Measurements from ENCODE around the gene ARHGAP26.
A peak's percentile ranks its signal among the peaks of the same experiment; 100 is the strongest.

Gene ARHGAP26

GRCh38 chr5:143222287-143223231, 452.4 kb downstream of the ARHGAP26 start:
- peaks cover 13% of the 10 kb centered on the region for H3F3A ChIP-seq (ENCODE audit: control insufficient read depth, insufficient read depth)
- no peaks in the 10 kb centered on the region for H3K9me3 ChIP-seq (ENCODE audit: control insufficient read depth, insufficient read depth, low read length)
- H3K4me1 ChIP-seq (ENCODE audit: control insufficient read depth, low read length), result peaks cover 64% of the 10 kb centered on the region
- H3K9me2 ChIP-seq (replicated peaks; ENCODE audit: control insufficient read depth, low read length), result no peaks in the 10 kb centered on the region
- TF ChIP-seq EZH2phosphoT487 (IDR thresholded peaks at IDR 0.05; ENCODE audit: borderline replicate concordance, low read length), result no peak
- TF ChIP-seq, protein P1, sequence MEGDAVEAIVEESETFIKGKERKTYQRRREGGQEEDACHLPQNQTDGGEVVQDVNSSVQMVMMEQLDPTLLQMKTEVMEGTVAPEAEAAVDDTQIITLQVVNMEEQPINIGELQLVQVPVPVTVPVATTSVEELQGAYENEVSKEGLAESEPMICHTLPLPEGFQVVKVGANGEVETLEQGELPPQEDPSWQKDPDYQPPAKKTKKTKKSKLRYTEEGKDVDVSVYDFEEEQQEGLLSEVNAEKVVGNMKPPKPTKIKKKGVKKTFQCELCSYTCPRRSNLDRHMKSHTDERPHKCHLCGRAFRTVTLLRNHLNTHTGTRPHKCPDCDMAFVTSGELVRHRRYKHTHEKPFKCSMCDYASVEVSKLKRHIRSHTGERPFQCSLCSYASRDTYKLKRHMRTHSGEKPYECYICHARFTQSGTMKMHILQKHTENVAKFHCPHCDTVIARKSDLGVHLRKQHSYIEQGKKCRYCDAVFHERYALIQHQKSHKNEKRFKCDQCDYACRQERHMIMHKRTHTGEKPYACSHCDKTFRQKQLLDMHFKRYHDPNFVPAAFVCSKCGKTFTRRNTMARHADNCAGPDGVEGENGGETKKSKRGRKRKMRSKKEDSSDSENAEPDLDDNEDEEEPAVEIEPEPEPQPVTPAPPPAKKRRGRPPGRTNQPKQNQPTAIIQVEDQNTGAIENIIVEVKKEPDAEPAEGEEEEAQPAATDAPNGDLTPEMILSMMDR (IDR thresholded peaks at IDR 0.05; ENCODE audit: low read depth, low read length, poor library complexity, severe bottlenecking), result no peak
- peak overlapping the region; percentile 66 for H3K4me3 ChIP-seq (ENCODE audit: low read length)
- H3K27me3 ChIP-seq (ENCODE audit: control insufficient read depth, low read length), result no peaks in the 10 kb centered on the region
- no peaks in the 10 kb centered on the region for H4K20me1 ChIP-seq (ENCODE audit: control insufficient read depth, insufficient read depth, low read depth, low read length)
- peak overlapping the region; percentile 96 for H3K27ac ChIP-seq (ENCODE audit: low read depth, low read length)
- no peaks in the 10 kb centered on the region for H3K79me2 ChIP-seq (ENCODE audit: control insufficient read depth, low read length)
- H3K4me2 ChIP-seq (ENCODE audit: low read length), result peak overlapping the region; percentile 83
- H3K36me3 ChIP-seq (ENCODE audit: control insufficient read depth, low read length), result peaks cover 14% of the 10 kb centered on the region; the same call in 1 of the 2 replicates

GRCh38 chr5:143224672-143225071, 454.5 kb downstream of the ARHGAP26 start:
- peaks cover 62% of the 10 kb centered on the region for H3K4me1 ChIP-seq (ENCODE audit: control insufficient read depth, low read length)

DNA sequence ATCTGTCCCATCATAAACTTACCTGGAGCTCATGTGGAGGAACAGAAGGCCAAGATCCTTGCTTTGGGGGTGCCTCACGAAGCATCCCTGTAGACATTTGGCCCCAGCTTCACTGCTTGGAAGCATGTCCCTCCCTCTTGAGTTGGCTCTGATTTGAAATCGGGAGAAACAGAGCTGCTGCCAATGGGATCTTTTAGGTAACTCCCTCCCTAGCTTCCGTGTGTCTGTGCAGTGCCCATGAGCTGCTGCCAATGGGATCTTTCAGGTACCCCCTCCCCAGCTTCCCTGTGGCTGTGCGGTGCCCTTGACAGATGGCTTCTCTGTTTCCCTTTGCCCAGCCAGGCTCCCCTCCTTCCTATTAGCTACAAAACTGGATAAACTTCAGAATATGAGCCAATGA, 455.3 kb downstream of the ARHGAP26 start:
- Histone ChIP-seq H3K27me3 (ENCODE audit: control insufficient read depth, low read length) (no peaks in the 10 kb centered on the region), H3K36me3 (ENCODE audit: control insufficient read depth, low read length) (peaks cover 10% of the 10 kb centered on the region; the same call in 1 of the 2 replicates), H3K4me1 (ENCODE audit: control insufficient read depth, low read length) (peaks cover 62% of the 10 kb centered on the region), H3K4me3 (ENCODE audit: low read length) (no peak overlapping the region), H3K4me2 (ENCODE audit: low read length) (no peak overlapping the region), H3K9me3 (ENCODE audit: control insufficient read depth, insufficient read depth, low read length) (no peaks in the 10 kb centered on the region), H3K79me2 (ENCODE audit: control insufficient read depth, low read length) (no peaks in the 10 kb centered on the region), H3K27ac (ENCODE audit: low read depth, low read length) (no peak overlapping the region), H4K20me1 (ENCODE audit: control insufficient read depth, insufficient read depth, low read depth, low read length) (no peaks in the 10 kb centered on the region), H3K9me2 (replicated peaks; ENCODE audit: control insufficient read depth, low read length) (no peaks in the 10 kb centered on the region), H3F3A (ENCODE audit: control insufficient read depth, insufficient read depth) (peaks cover 19% of the 10 kb centered on the region)
- TF ChIP-seq, protein P1 (IDR thresholded peaks at IDR 0.05; ENCODE audit: low read depth, low read length, poor library complexity, severe bottlenecking), result no peak
- no peak for TF ChIP-seq EZH2phosphoT487 (IDR thresholded peaks at IDR 0.05; ENCODE audit: borderline replicate concordance, low read length)

More at GRCh38 chr5:143224672-143225071, 454.5 kb downstream of the ARHGAP26 start:
- H3K36me3 ChIP-seq (ENCODE audit: control insufficient read depth, low read length), result peaks cover 10% of the 10 kb centered on the region; the same call in 1 of the 2 replicates
- H3K27ac ChIP-seq (ENCODE audit: low read depth, low read length), result no peak overlapping the region
- no peak overlapping the region for H3K4me2 ChIP-seq (ENCODE audit: low read length)
- no peaks in the 10 kb centered on the region for H3K9me2 ChIP-seq (replicated peaks; ENCODE audit: control insufficient read depth, low read length)
- H3F3A ChIP-seq (ENCODE audit: control insufficient read depth, insufficient read depth), result peaks cover 19% of the 10 kb centered on the region
- H3K79me2 ChIP-seq (ENCODE audit: control insufficient read depth, low read length), result no peaks in the 10 kb centered on the region
- no peaks in the 10 kb centered on the region for H3K9me3 ChIP-seq (ENCODE audit: control insufficient read depth, insufficient read depth, low read length)
- no peak overlapping the region for H3K4me3 ChIP-seq (ENCODE audit: low read length)
- no peaks in the 10 kb centered on the region for H3K27me3 ChIP-seq (ENCODE audit: control insufficient read depth, low read length)
- no peaks in the 10 kb centered on the region for H4K20me1 ChIP-seq (ENCODE audit: control insufficient read depth, insufficient read depth, low read depth, low read length)
- no peak for TF ChIP-seq EZH2phosphoT487 (IDR thresholded peaks at IDR 0.05; ENCODE audit: borderline replicate concordance, low read length)
- TF ChIP-seq, protein P1 (IDR thresholded peaks at IDR 0.05; ENCODE audit: low read depth, low read length, poor library complexity, severe bottlenecking), result no peak

Data from DOHH2 (cell line).